A673 (cell line): ENCODE measurements around the gene C3. TPM values are rescaled to one million over a fixed set of nuclear protein-coding genes. Genes with fewer than 3 reads are reported as not detected.
A peak's percentile ranks its signal among the peaks of the same experiment; 100 is the strongest.

Source experiments
- BruUV-seq: library from RNA; stranded (reverse); fragments of 400-500 nt; replicated peaks from 2 replicates; lab custom pipeline; 2021; lab: Mats Ljungman, UMichigan
- CTCF ChIA-PET: fragments of 300-600 bp; sonication (Branson Sonifier 250); formaldehyde crosslinking; loops from one replicate; lab custom pipeline; 2022; ENCODE audit warnings: antibody characterized with exemption; lab: Charles Lee
- POLR2A ChIA-PET: fragments of 300-600 bp; sonication (Branson Sonifier 250); formaldehyde crosslinking; loops from one replicate; lab custom pipeline; 2022; ENCODE audit warnings: antibody characterized with exemption; ENCODE audit not compliant: low non-redundant PET; lab: Charles Lee
- DNase-seq: peaks from one replicate; pipeline ENCODE4 v3.0.0-alpha.2; 2015; ENCODE audit warnings: low spot score
- H3K27ac ChIP-seq: fragments of 200-600 bp; sonication (generic); 2 replicates; pipeline ENCODE4 v1.5.1; 2016; ENCODE audit warnings: mixed run types, low read depth, mild to moderate bottlenecking, mixed read lengths, antibody characterized with exemption, low read length; ENCODE audit not compliant: poor library complexity, severe bottlenecking
- H3K27me3 ChIP-seq: fragments of 200-600 bp; sonication (generic); replicated peaks from 2 replicates; pipeline ENCODE4 v1.6.1; 2017; ENCODE audit warnings: mixed run types, low read depth, mild to moderate bottlenecking, mixed read lengths, antibody characterized with exemption, low read length; ENCODE audit not compliant: insufficient read depth, poor library complexity
- H3K36me3 ChIP-seq: fragments of 200-600 bp; sonication (generic); 2 replicates; pipeline ENCODE4 v1.6.1; 2016; ENCODE audit warnings: mixed run types, mild to moderate bottlenecking, mixed read lengths, antibody characterized with exemption, low read length; ENCODE audit not compliant: insufficient read depth, poor library complexity, severe bottlenecking
- H3K4me1 ChIP-seq: fragments of 200-600 bp; sonication (generic); 2 replicates; pipeline ENCODE4 v1.6.1; 2017; ENCODE audit warnings: mixed run types, mild to moderate bottlenecking, mixed read lengths, antibody characterized with exemption, low read length; ENCODE audit not compliant: insufficient read depth, poor library complexity, severe bottlenecking
- H3K4me3 ChIP-seq: fragments of 200-600 bp; sonication (generic); 2 replicates; pipeline ENCODE4 v1.5.1; 2016; ENCODE audit warnings: low read depth, mixed run types, mild to moderate bottlenecking, mixed read lengths, low read length; ENCODE audit not compliant: poor library complexity, severe bottlenecking
- H3K9me3 ChIP-seq: fragments of 200-600 bp; sonication (generic); 2 replicates; pipeline ENCODE4 v1.6.1; 2016; ENCODE audit warnings: mixed run types, low read depth, mild to moderate bottlenecking, mixed read lengths, antibody characterized with exemption, low read length; ENCODE audit not compliant: poor library complexity, severe bottlenecking
- CTCF ChIP-seq: fragments of 300-800, 200-600 bp; sonication (generic); conservative IDR thresholded peaks from 2 replicates; pipeline ENCODE4 v1.5.1; 2017; ENCODE audit warnings: low read depth, mild to moderate bottlenecking, antibody characterized with exemption, low read length, moderate library complexity, mixed read lengths
- EZH2 ChIP-seq: fragments of 200-600 bp; sonication (generic); IDR thresholded peaks from 2 replicates; pipeline ENCODE4 v1.6.1; 2017; ENCODE audit warnings: borderline replicate concordance, low read depth, mild to moderate bottlenecking, mixed read lengths, antibody characterized with exemption, low read length; ENCODE audit not compliant: poor library complexity, severe bottlenecking
- intact Hi-C: fragments of 100-400 bp; cut with micrococcal nuclease; formaldehyde crosslinking; loops from one replicate; pipeline ENCODE4 v1.10.0; 2022; ENCODE audit not compliant: unreplicated experiment
- microRNA-seq: library from miRNA; unstranded; fragments of <30 nt; microRNA quantifications from one replicate; pipeline ENCODE4 v1.2.0, GENCODE V29; 2021
- total RNA-seq: library from RNA; stranded (reverse); gene quantifications from 2 replicates; pipeline ENCODE4 v1.2.3, GENCODE V29; 2021

The C3 gene
- total RNA-seq, 1 experiment from 2014 or later, result 1.8 TPM

DNA sequence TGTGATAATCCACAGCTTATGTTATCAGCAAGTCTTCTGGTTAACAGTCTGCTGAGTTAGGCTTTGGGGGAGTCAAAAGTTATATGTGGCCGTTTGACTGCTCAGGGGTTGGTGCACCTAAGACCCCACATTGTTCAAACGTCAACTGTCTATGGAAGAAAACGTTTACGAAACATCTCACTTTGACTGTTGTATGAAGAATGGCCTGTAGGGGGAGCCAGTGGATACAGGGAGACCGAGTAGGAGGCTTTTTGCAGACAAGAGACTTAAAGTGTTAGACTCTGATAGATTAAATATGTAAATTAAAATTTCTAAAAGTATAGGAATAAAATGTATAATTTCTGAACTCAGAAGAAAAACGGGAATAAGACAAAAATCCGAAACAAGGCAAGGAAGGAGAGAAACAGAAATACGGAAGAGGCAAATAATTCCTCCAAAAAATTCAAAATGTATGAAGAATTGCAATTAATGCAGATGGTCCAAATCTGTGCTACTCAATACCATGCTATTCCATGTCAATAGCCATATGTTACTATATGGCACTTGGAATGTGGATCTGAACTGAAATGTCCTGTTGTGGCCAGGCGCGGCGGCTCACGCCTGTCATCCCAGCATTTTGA is 88.3 kb downstream of the C3 start:
- no peak for TF ChIP-seq EZH2
- peak; percentile 93 for TF ChIP-seq CTCF
- ChIA-PET CTCF (interaction anchor here (0.6 to 1.9 kb wide), 3 partner anchors 231 to 507 kb away, joined by 3 to 7 read pairs (median 3); no protein-coding TSS in a partner anchor), POLR2A (no interaction called here)
- Histone ChIP-seq H3K9me3 (peaks cover under 1% of the 10 kb centered on the region), H3K4me1 (no peaks in the 10 kb centered on the region), H3K27me3 (no peaks in the 10 kb centered on the region), H3K4me3 (no peak overlapping the region), H3K36me3 (no peaks in the 10 kb centered on the region), H3K27ac (no peak overlapping the region)
- intact Hi-C loops, result loop anchor here (1.0 to 5.0 kb wide), 3 partner anchors 105 to 231 kb away; partner anchors contain the start of genes GPR108 and TRIP10
- no TSS peak for BruUV-seq
- peak; percentile 86 for DNase-seq

Small RNA genes lying within 50 kb of the gene (microRNA-seq; reads per million reads assigned to microRNA genes)
- gene MIR6791, result 0.81 reads per million

Other genes starting within 250 kb of the C3 start
- gene DENND1C, start 238.9 kb downstream of the C3 start, total RNA-seq, result 0.11 and 0.24 TPM in 2 replicates
- gene TUBB4A, start 218.3 kb downstream of the C3 start, total RNA-seq, result 27.0 and 45.2 TPM in 2 replicates
- 10.0 and 11.1 TPM in 2 replicates for gene TNFSF9, start 189.6 kb downstream of the C3 start, total RNA-seq
- 2.0 and 3.8 TPM in 2 replicates for gene CD70, start 129.5 kb downstream of the C3 start, total RNA-seq
- gene TNFSF14, start 50.5 kb downstream of the C3 start, total RNA-seq, result not detected in 2 replicates
- gene GPR108, start 16.9 kb upstream of the C3 start, total RNA-seq, result 36.4 and 37.4 TPM in 2 replicates
- gene TRIP10, start 19.0 kb upstream of the C3 start, total RNA-seq, result 70.2 and 79.2 TPM in 2 replicates
- 0.95 and 1.7 TPM in 2 replicates for gene SH2D3A, start 46.8 kb upstream of the C3 start, total RNA-seq
- gene VAV1, start 52.1 kb upstream of the C3 start, total RNA-seq, result 51.6 and 54.9 TPM in 2 replicates
- 0.09 TPM in 1 of 2 replicates, not detected in the other for gene ADGRE1, start 166.9 kb upstream of the C3 start, total RNA-seq